GM23338 (cell line): ENCODE measurements around the gene ADAMTS15. TPM values are rescaled to one million over a fixed set of nuclear protein-coding genes. Genes with fewer than 3 reads are reported as not detected.

Source experiments
- ATAC-seq: fragments of 200-7000 bp; cut with Tn5 transposase; 3 replicates; pipeline ENCODE4 v1.9.1; 2020
- DNase-seq: peaks from one replicate; pipeline ENCODE4 v3.0.0-alpha.2; 2015; ENCODE audit warnings: low spot score
- H2AFZ ChIP-seq: fragments of 200-600 bp; sonication (generic); 2 replicates; pipeline ENCODE4 v1.8.0; 2016; ENCODE audit warnings: antibody characterized with exemption, mild to moderate bottlenecking, moderate library complexity
- H3F3A ChIP-seq: fragments of 200-600 bp; sonication (generic); replicated peaks from 2 replicates; pipeline ENCODE4 v1.8.0; 2017; ENCODE audit warnings: antibody characterized with exemption, mixed run types, low read depth
- H3K27ac ChIP-seq: fragments of 200-600 bp; sonication (generic); 2 replicates; pipeline ENCODE4 v1.6.1; 2016; ENCODE audit warnings: low read depth
- H3K27me3 ChIP-seq: fragments of 200-600 bp; sonication (generic); 2 replicates; pipeline ENCODE4 v1.8.0; 2016; ENCODE audit warnings: mild to moderate bottlenecking, mixed run types, moderate library complexity; ENCODE audit not compliant: insufficient read depth
- H3K36me3 ChIP-seq: fragments of 200-600 bp; sonication (generic); 2 replicates; pipeline ENCODE4 v1.8.0; 2016; ENCODE audit warnings: mild to moderate bottlenecking; ENCODE audit not compliant: insufficient read depth
- H3K4me1 ChIP-seq: fragments of 200-600 bp; sonication (generic); 2 replicates; pipeline ENCODE4 v1.8.0; 2016; ENCODE audit warnings: mild to moderate bottlenecking, moderate library complexity; ENCODE audit not compliant: insufficient read depth
- H3K4me2 ChIP-seq: fragments of 200-600 bp; sonication (generic); 2 replicates; pipeline ENCODE4 v1.7.1; 2017; ENCODE audit warnings: mixed run types
- H3K4me3 ChIP-seq: fragments of 200-600 bp; sonication (generic); 2 replicates; pipeline ENCODE4 v1.6.1; 2016; ENCODE audit warnings: mixed run types
- H3K79me2 ChIP-seq: fragments of 200-600 bp; sonication (generic); replicated peaks from 2 replicates; pipeline ENCODE4 v1.8.0; 2017; ENCODE audit warnings: mild to moderate bottlenecking; ENCODE audit not compliant: insufficient read depth
- H3K9me2 ChIP-seq: fragments of 200-600 bp; sonication (generic); 2 replicates; pipeline ENCODE4 v1.8.0; 2017; ENCODE audit not compliant: insufficient read depth
- H4K20me1 ChIP-seq: fragments of 200-600 bp; sonication (generic); replicated peaks from 2 replicates; pipeline ENCODE4 v1.8.0; 2017; ENCODE audit warnings: mild to moderate bottlenecking; ENCODE audit not compliant: insufficient read depth
- H3K27ac Mint-ChIP-seq: 2 replicates; pipeline ENCODE4 v1.8.0; 2020; ENCODE audit warnings: inconsistent platforms, mild to moderate bottlenecking, moderate library complexity, mixed read lengths
- H3K27me3 Mint-ChIP-seq: 3 replicates; pipeline ENCODE4 v1.8.0; 2022; ENCODE audit warnings: low read depth, mild to moderate bottlenecking, moderate library complexity, mixed read lengths, inconsistent platforms; ENCODE audit not compliant: insufficient read depth, poor library complexity
- H3K36me3 Mint-ChIP-seq: 3 replicates; pipeline ENCODE4 v1.8.0; 2021; ENCODE audit warnings: low read depth, mild to moderate bottlenecking, inconsistent platforms, moderate library complexity, mixed read lengths
- H3K4me1 Mint-ChIP-seq: 3 replicates; pipeline ENCODE4 v1.8.0; 2020; ENCODE audit warnings: mild to moderate bottlenecking, inconsistent platforms, mixed read lengths
- H3K4me3 Mint-ChIP-seq: 3 replicates; pipeline ENCODE4 v1.8.0; 2021; ENCODE audit warnings: moderate library complexity, mild to moderate bottlenecking, inconsistent platforms, mixed read lengths
- H3K9me3 Mint-ChIP-seq: 3 replicates; pipeline ENCODE4 v1.8.0; 2020; ENCODE audit warnings: moderate library complexity, mild to moderate bottlenecking, inconsistent platforms, mixed read lengths
- CTCF ChIP-seq, 2 experiments: fragments of 200-600 bp in 1 of 2; sonication (generic) in 1 of 2; conservative IDR thresholded peaks; 2 replicates each; pipeline versions ENCODE4 v1.5.1 to v1.6.1; 2016 to 2017; ENCODE audit warnings: antibody characterized with exemption in 2 of 2, low read depth in 2 of 2, mild to moderate bottlenecking in 2 of 2, moderate library complexity in 1 of 2
- ETS1 ChIP-seq: IDR thresholded peaks from 2 replicates; pipeline ENCODE4 v1.6.1; 2016; ENCODE audit warnings: antibody characterized with exemption
- EZH2 ChIP-seq: fragments of 200-600 bp; sonication (generic); IDR thresholded peaks from one replicate; pipeline ENCODE4 v1.8.0; 2017; ENCODE audit warnings: antibody characterized with exemption, mild to moderate bottlenecking, low read depth; ENCODE audit not compliant: unreplicated experiment
- EZH2phosphoT487 ChIP-seq: fragments of 200-600 bp; sonication (generic); IDR thresholded peaks from one replicate; pipeline ENCODE4 v1.8.1; 2018; ENCODE audit warnings: antibody characterized with exemption; ENCODE audit not compliant: unreplicated experiment
- JUNB ChIP-seq: IDR thresholded peaks from one replicate; pipeline ENCODE4 v1.6.1; 2016; ENCODE audit warnings: antibody characterized with exemption; ENCODE audit not compliant: unreplicated experiment
- NANOG ChIP-seq: IDR thresholded peaks from 2 replicates; pipeline ENCODE4 v1.6.1; 2016; ENCODE audit warnings: antibody characterized with exemption, borderline replicate concordance
- POLR2AphosphoS5 ChIP-seq: IDR thresholded peaks from 2 replicates; pipeline ENCODE4 v1.6.1; 2016; ENCODE audit warnings: antibody characterized with exemption, low read depth
- REST ChIP-seq: IDR thresholded peaks from one replicate; pipeline ENCODE4 v1.6.1; 2018; ENCODE audit warnings: antibody characterized with exemption; ENCODE audit not compliant: unreplicated experiment
- STAT1 ChIP-seq: IDR thresholded peaks from one replicate; pipeline ENCODE4 v1.6.1; 2016; ENCODE audit warnings: antibody characterized with exemption; ENCODE audit not compliant: unreplicated experiment
- ZNF331 ChIP-seq: fragments of 250-450 bp; sonication (Bioruptor Pico); IDR thresholded peaks from 2 replicates; pipeline ENCODE4 v1.5.0; 2020; ENCODE audit warnings: low read depth, mild to moderate bottlenecking, moderate library complexity
- polyA plus RNA-seq: library from polyadenylated mRNA; unstranded; fragments of >200 nt; fragmentation: Nextera tagmentation; extraction: Ambion mirVana; gene quantifications from 2 replicates; pipeline ENCODE4 v1.2.1, GENCODE V29; 2016
- total RNA-seq: library from RNA; depleted of rRNA; stranded (reverse); fragments of >200 nt; shearing (Covaris generic); gene quantifications from 2 replicates; pipeline ENCODE4 v1.2.3, GENCODE V29; 2014

The ADAMTS15 gene
- total and polyA plus RNA-seq, 2 experiments from 2014 or later: 0.42 to 5.6 TPM

- H3K79me2 ChIP-seq: no peaks in the 10 kb centered on the region
- H3F3A ChIP-seq: peaks cover 5% of the 10 kb centered on the region
- ATAC-seq (peak; percentile 78), DNase-seq (peak; percentile 91)
- H2AFZ ChIP-seq: peak overlapping the region; percentile 98
- no peaks in the 10 kb centered on the region for H4K20me1 ChIP-seq
- Mint-ChIP-seq H3K4me1 (peaks cover 1% of the 10 kb centered on the region; the same call in 1 of the 3 replicates), H3K4me3 (no peak overlapping the region), H3K36me3 (no peaks in the 10 kb centered on the region), H3K9me3 (no peaks in the 10 kb centered on the region; the same call in 2 of the 3 replicates), H3K27me3 (peaks cover 14% of the 10 kb centered on the region), H3K27ac (no peak overlapping the region)
- H3K4me2 ChIP-seq: peak overlapping the region; percentile 85
- H3K4me1 ChIP-seq: peaks cover 3% of the 10 kb centered on the region; the same call in 1 of the 2 replicates
- peak overlapping the region; percentile 70 for H3K4me3 ChIP-seq
- H3K9me2 ChIP-seq: no peaks in the 10 kb centered on the region; the same call in 1 of the 2 replicates
- H3K36me3 ChIP-seq: no peaks in the 10 kb centered on the region
- TF ChIP-seq CTCF (conservative IDR thresholded peaks at IDR 0.05; ENCODE audit: low read depth in 2 of 2) (peak; percentile 70 to 94), POLR2AphosphoS5 (no peak)
- no peak overlapping the region for H3K27ac ChIP-seq
- peaks cover 10% of the 10 kb centered on the region for H3K27me3 ChIP-seq
These were observed 13.8 kb upstream of the ADAMTS15 start for GRCh38 chr11:130434521-130435223.

- no peaks in the 10 kb centered on the region for H3K36me3 Mint-ChIP-seq
- no peak for ATAC-seq
These were observed 12.8 kb upstream of the ADAMTS15 start for GRCh38 chr11:130435671-130436070.

More at GRCh38 chr11:130435671-130436070, 12.8 kb upstream of the ADAMTS15 start:
- H3K4me1 Mint-ChIP-seq: no peaks in the 10 kb centered on the region; the same call in 2 of the 3 replicates
- Histone ChIP-seq H3K36me3 (no peaks in the 10 kb centered on the region), H3K27ac (no peak overlapping the region), H4K20me1 (no peaks in the 10 kb centered on the region), H3K4me2 (no peak overlapping the region), H3K4me3 (no peak overlapping the region), H3F3A (no peaks in the 10 kb centered on the region; the same call in 1 of the 2 replicates), H3K27me3 (peaks cover under 1% of the 10 kb centered on the region; the same call in 1 of the 2 replicates), H3K4me1 (peaks cover 3% of the 10 kb centered on the region; the same call in 1 of the 2 replicates), H3K9me2 (no peaks in the 10 kb centered on the region; the same call in 1 of the 2 replicates), H3K79me2 (no peaks in the 10 kb centered on the region), H2AFZ (no peak overlapping the region)
- peaks cover 9% of the 10 kb centered on the region; the same call in 1 of the 3 replicates for H3K9me3 Mint-ChIP-seq
- H3K27me3 Mint-ChIP-seq: peaks cover 6% of the 10 kb centered on the region
- H3K27ac Mint-ChIP-seq: no peak overlapping the region
- TF ChIP-seq EZH2phosphoT487 (no peak), ETS1 (no peak), ZNF331 (no peak), EZH2 (no peak), JUNB (no peak), CTCF (conservative IDR thresholded peaks at IDR 0.05; ENCODE audit: low read depth in 2 of 2) (no peak), NANOG (no peak), POLR2AphosphoS5 (no peak), STAT1 (no peak), REST (no peak)
- no peak overlapping the region for H3K4me3 Mint-ChIP-seq
- no peak for DNase-seq
